Activated CD4-positive, alpha-beta T cell treated with anti-CD3 and anti-CD28 coated beads for 1 hour (primary cell): ENCODE measurements around the gene FRMPD4.
A peak's percentile ranks its signal among the peaks of the same experiment; 100 is the strongest.

Experiments
- DNase-seq: peaks from one replicate; pipeline ENCODE4 v3.0.0-alpha.2; 2020

The FRMPD4 gene

GRCh38 chrX:12686331-12686730, 548.1 kb downstream of the FRMPD4 start:
- no peak for DNase-seq

DNA sequence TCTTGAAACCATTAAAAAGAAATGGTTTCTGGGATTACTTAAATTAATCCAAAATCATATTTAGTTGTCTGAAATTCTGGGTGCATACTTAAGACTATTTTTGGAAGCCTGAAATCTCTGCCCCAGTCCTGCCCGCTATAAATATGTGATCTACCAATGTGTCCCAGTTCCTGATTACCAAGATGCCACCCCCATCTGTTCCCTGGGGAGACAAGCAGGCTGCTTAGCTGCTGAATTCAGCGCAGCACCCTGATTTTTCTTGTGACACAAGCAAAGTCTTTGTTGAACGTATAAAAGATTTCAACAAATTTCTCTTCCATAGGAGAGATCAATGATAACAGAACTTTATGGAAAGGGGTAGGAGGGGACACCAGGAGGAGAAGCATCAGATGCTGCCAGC, 552.4 kb downstream of the FRMPD4 start:
- no peak for DNase-seq

DNA sequence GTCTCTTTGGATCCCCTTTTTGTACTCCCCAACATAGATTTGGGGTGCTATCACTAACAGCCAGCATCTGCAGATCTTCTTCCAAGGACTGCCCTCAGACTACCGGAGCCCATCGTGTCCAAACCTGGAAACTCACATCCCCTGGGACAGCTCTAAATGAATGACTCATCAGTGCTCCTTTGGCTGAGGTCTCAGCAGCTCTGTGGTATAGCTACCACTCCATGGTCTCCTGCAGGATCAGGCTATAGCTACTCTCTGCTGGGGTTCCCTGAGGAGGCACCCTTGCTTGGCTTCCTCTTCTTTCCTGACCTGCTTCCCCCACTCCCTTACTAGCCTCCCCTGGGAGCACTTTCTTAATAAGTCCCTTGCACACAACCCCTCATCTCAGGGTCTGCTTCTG, 555.5 kb downstream of the FRMPD4 start:
- no peak for DNase-seq

DNA sequence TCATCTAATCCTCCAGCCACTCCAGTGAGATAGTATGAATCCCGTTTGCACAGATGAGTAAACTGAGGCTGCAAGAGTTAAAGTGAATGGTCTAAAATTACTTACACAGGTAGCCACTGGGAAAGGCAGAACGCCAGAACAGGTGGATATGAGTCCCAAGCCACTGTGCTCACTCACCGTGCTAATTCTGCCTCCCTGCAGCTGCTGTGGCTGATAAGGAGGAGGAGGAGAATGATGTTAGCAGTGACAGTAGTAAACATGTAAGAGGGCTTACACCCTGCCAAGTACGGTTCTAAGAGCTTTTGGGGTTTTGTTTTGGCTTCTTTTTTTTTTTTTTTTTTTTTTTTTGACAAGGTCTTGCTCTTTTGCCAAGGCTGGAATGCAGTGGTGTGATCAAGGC, 562.5 kb downstream of the FRMPD4 start:
- DNase-seq, result no peak

DNA sequence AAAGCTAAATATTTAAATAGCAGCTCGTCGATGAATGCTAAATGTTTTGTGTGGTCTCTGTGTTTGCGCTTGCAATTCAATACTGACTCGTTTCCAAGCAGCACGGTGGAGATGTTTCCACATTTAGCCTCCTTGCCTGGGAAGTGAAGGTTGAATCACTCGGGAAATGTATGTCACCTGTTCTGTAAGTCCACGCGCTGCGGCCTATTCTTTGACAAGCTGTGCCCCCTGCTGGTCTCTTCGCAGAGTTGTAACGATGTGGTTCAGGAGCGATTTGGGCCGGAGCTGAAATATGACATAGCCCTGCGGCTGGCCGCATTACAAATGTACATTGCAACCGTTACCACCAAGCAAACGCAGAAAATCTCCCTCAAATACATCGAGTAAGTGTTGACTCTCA, 563.4 kb downstream of the FRMPD4 start:
- no peak for DNase-seq

- no peak for DNase-seq
Measured at GRCh38 chrX:12702509-12703091, 564.3 kb downstream of the FRMPD4 start.

DNA sequence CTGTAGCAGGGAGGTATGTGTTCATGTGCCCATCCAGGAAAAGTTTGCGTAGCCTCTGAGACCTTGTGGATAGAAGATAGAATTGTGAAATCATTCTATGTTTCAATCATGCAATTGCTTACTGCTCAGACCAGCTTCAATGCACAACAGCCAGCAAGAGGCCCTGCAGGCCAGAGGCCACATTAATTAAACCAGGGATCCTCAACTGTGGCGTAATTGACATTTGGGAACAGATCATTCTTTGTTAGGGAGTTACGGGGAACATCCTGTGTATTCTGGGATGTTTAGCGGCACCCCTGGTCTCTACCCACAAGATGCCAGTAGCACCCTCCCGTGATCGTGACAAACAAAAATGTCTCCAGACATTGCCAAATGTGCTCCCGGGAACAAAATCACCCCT, 566.4 kb downstream of the FRMPD4 start:
- no peak for DNase-seq

- no peak for DNase-seq
Measured at GRCh38 chrX:12709047-12709446, 570.8 kb downstream of the FRMPD4 start.

DNA sequence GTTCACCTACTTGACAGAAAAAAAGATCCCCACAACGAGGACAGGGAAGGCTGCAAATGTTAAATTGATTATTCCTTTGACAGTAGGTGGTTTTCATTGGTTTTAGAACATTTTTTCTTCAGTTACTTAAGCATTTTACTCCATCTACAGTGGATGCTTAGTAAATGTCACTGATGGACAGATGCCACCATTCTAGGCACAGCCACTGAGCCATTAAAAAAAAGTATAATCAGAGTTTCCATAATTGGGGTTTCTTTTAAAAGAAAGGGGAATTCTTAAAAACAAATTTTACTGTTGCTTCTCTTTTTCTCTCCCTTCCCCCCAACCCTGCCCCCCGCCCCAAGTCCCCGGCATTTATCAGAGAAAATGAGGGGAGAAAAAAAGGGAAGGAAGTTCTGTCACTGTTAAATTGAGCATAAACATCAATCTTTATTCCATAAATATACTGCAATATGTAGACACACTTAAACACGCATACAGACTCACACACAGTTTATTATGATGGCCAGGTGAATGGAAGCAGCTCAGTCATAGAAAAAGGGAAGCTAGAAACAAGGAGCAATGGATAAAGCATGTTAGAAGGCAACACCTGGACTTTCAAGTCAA, 573.3 kb downstream of the FRMPD4 start:
- no peak for DNase-seq

- no peak for DNase-seq
Measured at GRCh38 chrX:12716574-12716973, 578.3 kb downstream of the FRMPD4 start.

GRCh38 chrX:12719837-12720236, 581.6 kb downstream of the FRMPD4 start:
- no peak for DNase-seq

DNA sequence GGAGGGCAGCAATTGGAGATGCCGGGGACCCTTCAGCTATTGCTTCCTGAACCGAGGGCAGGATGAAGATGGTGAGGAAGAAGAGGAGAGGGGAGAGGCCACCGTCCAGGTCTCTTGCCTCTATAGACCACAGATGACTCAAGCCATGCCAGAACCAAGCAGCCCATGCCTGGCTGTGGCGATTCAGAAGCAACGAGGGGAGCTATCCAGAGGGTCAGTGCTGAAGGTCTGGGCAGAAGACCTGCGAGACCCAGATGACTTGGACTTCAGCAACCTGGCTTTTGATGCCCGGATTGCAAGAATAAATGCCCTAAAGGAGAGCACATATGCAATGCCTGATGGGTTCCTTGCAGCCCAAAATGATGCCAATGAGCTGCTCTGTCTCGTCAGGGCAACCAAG, 582.8 kb downstream of the FRMPD4 start:
- DNase-seq, result no peak

GRCh38 chrX:12722314-12722713, 584.0 kb downstream of the FRMPD4 start:
- no peak for DNase-seq

GRCh38 chrX:12741416-12741815, 603.1 kb downstream of the FRMPD4 start:
- DNase-seq, result no peak

- DNase-seq, result no peak
Measured at GRCh38 chrX:12747433-12747832, 609.2 kb downstream of the FRMPD4 start.

- no peak for DNase-seq
Measured at GRCh38 chrX:12751887-12752286, 613.6 kb downstream of the FRMPD4 start.

DNA sequence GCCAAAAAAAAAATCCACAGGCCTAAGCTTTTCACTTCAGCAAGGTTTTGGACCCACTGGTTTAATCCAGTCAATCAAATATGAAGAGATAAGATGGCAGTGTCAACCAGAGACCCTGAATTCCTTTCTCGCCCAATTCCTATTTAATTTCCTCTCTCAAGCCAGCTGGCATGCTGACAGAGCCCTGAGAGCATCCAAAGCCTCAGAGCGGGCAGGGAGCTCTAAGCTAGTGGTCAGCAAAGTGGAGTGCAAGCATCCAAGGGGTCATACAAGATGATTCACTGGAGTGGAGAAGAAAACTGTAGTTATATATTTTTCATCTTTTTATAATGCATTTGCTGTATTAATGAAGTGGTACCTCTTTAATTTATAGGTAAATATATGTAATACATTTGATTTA, 615.1 kb downstream of the FRMPD4 start:
- no peak for DNase-seq

DNA sequence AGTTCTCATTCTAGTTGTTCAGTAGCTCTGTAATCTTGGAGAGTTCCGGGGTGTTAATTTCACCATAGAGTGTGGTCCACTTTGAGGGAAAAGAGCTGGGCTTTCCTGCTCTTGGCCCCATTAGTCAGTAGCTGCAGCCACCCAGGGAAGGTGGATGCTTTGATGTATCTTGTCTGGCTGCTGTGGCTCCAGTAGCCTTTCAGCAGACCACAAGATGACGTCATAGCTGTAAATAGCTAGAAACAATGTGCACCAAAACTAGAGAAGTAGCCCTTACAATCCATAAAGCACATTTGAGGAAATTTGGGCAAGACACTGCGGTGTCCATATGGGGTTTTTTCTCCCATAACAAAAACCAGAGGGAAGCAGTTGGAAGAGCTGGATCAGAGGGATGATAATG, 620.0 kb downstream of the FRMPD4 start:
- DNase-seq, result no peak

GRCh38 chrX:12767856-12768255, 629.6 kb downstream of the FRMPD4 start:
- no peak for DNase-seq

DNA sequence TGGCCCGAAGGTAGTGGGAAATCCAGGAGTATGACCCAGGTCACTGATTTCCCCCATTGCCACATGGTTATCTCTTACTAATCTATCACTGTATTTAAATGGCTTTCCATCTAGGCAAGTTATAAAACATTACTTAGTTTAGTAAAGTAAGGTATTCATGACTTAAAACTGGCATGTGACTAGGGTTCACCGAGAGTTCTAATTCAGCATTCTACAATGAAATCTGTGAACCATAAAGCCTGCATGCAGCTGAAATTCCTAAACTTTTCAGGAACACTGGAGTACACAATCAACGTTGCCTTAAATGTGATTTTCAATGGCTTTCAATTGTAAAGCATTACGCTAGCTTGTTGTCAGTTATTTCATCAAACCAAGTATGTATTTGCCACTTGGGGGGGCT, 630.2 kb downstream of the FRMPD4 start:
- DNase-seq, result no peak

DNA sequence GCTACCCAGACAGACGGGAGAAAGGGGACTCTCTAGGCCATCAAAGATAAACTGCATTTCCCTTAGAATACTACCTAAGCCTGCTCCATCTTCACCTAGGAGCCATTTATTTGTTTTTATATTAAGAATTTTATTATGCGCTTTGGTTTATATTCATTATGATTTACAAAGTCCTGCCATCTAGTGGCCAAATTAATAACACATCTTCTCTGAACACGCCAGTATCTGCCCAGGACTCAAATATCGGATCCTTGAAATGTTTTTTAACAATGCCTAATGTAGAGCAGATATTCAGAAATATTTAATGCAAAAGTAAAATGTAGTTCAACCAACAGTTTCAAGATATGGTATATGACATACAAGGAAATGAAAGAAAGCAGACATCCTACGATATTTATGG, 632.2 kb downstream of the FRMPD4 start:
- DNase-seq, result no peak

GRCh38 chrX:12771445-12772069, 633.3 kb downstream of the FRMPD4 start:
- DNase-seq, result peak; percentile 47
